Right lobe of liver (tissue), 4 donors: ENCODE results near the gene PM20D1.

Source experiments
- CTCF ChIP-seq, 4 donors: fragments of 200-600 bp in 3 of 4; fragments of 450-650 bp in 1 of 4; IDR thresholded peaks; one replicate each; pipeline versions ENCODE4 v1.5.1 to v1.8.0; 2016 to 2022; ENCODE audit warnings: antibody characterized with exemption in 4 of 4, mild to moderate bottlenecking in 2 of 4
- POLR2A ChIP-seq: fragments of 450-650 bp; IDR thresholded peaks from one replicate; pipeline ENCODE4 v1.6.1; 2017; ENCODE audit warnings: antibody characterized with exemption, mild to moderate bottlenecking
- donor health status: DM: no; HTN: no; CAD: no.
- donor health status: DM: no; HTN: no; CAD: no.
- donor health status: DM: no; HTN: yes; CAD: no.

GRCh38 chr1:205786601-205787000 is 63.3 kb downstream of the PM20D1 start:
- TF ChIP-seq CTCF (IDR thresholded peaks at IDR 0.05) (no peak), POLR2A (no peak)
